Activated T-helper 17 cell treated with anti-CD3 and anti-CD28 coated beads, Interleukin-2, amount 50 U/mL, for 72 hours (primary cell): Measurements from ENCODE around the gene CD36. TPM values are rescaled to one million over a fixed set of nuclear protein-coding genes. Genes with fewer than 3 reads are reported as not detected.

Experiments used
- ATAC-seq: fragments of 150-1000 bp; cut with Tn5 transposase; replicated peaks from 2 replicates; pipeline ENCODE4 v1.10.0; 2021; ENCODE audit warnings: mild to moderate bottlenecking, moderate library complexity
- H3K27ac Mint-ChIP-seq: one replicate; pipeline ENCODE4 v1.8.0; 2022; ENCODE audit warnings: mixed read lengths
- H3K27me3 Mint-ChIP-seq: one replicate; pipeline ENCODE4 v1.8.0; 2022; ENCODE audit warnings: mixed read lengths
- H3K36me3 Mint-ChIP-seq: one replicate; pipeline ENCODE4 v1.8.0; 2022; ENCODE audit warnings: low read depth, mild to moderate bottlenecking, mixed read lengths
- H3K4me1 Mint-ChIP-seq: one replicate; pipeline ENCODE4 v1.8.0; 2022; ENCODE audit warnings: mixed read lengths
- H3K4me3 Mint-ChIP-seq: one replicate; pipeline ENCODE4 v1.8.0; 2022; ENCODE audit warnings: mild to moderate bottlenecking, mixed read lengths
- H3K9me3 Mint-ChIP-seq: one replicate; pipeline ENCODE4 v1.8.0; 2022; ENCODE audit warnings: mixed read lengths
- total RNA-seq, 2 donors: library from RNA; stranded (reverse); gene quantifications; one replicate each; pipeline ENCODE4 v1.2.3, GENCODE V29; 2022

CD36 gene
- total RNA-seq: not detected

DNA sequence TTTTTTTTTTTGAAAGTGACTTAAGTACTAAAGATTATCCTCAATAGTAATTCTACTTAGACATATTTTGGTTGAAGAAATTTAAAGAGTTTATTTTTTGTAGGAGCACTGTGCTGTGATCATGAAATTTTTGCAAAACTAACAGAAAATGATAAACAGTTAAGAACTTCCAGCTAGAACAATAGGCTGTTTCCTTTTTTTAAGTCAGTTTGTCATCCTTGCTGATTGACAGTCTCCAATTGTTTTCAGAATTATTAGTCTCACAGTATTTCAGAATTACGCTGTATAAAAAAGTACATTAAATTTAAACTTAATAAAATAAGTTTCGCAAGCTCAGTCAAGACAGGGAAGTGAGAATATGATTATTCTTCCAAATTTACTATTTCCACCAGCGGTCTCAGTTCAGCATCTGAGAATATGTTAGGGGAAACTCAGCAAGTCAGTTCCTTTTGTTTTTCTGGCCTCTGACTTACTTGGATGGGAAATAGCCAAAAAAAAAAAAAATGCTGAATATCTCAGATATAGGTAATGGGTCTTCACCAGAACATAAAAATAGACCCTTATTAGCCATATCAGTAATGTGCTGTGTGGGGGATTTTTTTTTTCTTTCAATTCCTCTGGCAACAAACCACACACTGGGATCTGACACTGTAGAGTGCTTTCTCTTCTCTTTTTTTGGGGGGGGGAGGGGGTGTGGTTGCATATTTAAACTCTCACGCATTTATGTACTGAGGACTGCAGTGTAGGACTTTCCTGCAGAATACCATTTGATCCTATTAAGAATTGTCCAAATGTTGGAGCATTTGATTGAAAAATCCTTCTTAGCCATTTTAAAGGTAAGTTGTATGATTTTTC is at the start of gene CD36:
CD36 (plus strand) TSS at position 732 of the 855 bp plus-strand sequence. CDS start 8,099 bp downstream, outside the sequence.
- H3K27ac Mint-ChIP-seq: no peak within 1 kb of the TSS

GRCh38 chr7:80589631-80590030 is 48.8 kb upstream of the CD36 start:
- Mint-ChIP-seq H3K4me1 (no peaks in the 10 kb centered on the region), H3K27me3 (no peaks in the 10 kb centered on the region), H3K9me3 (no peaks in the 10 kb centered on the region), H3K36me3 (no peaks in the 10 kb centered on the region), H3K4me3 (no peak overlapping the region), H3K27ac (no peak overlapping the region)
- ATAC-seq: no peak

More for the DNA sequence above, at the start of gene CD36:
- no peaks in the 10 kb centered on the region for H3K36me3 Mint-ChIP-seq
- H3K27me3 Mint-ChIP-seq: no peaks in the 10 kb centered on the region
- H3K4me3 Mint-ChIP-seq: no peak within 1 kb of the TSS
- no peaks in the 10 kb centered on the region for H3K4me1 Mint-ChIP-seq
- peaks cover 3% of the 10 kb centered on the region for H3K9me3 Mint-ChIP-seq
- ATAC-seq: no peak

- Mint-ChIP-seq H3K27me3 (no peaks in the 10 kb centered on the region), H3K36me3 (no peaks in the 10 kb centered on the region), H3K27ac (no peak overlapping the region), H3K4me1 (no peaks in the 10 kb centered on the region), H3K4me3 (no peak overlapping the region), H3K9me3 (no peaks in the 10 kb centered on the region)
- ATAC-seq: no peak
Observed at GRCh38 chr7:80591654-80592053, 46.8 kb upstream of the CD36 start.

- Mint-ChIP-seq H3K4me3 (no peak overlapping the region), H3K4me1 (no peaks in the 10 kb centered on the region), H3K9me3 (peaks cover 5% of the 10 kb centered on the region), H3K36me3 (no peaks in the 10 kb centered on the region), H3K27me3 (no peaks in the 10 kb centered on the region), H3K27ac (no peak overlapping the region)
- ATAC-seq: no peak
Observed at GRCh38 chr7:80593869-80594586, 44.4 kb upstream of the CD36 start.

DNA sequence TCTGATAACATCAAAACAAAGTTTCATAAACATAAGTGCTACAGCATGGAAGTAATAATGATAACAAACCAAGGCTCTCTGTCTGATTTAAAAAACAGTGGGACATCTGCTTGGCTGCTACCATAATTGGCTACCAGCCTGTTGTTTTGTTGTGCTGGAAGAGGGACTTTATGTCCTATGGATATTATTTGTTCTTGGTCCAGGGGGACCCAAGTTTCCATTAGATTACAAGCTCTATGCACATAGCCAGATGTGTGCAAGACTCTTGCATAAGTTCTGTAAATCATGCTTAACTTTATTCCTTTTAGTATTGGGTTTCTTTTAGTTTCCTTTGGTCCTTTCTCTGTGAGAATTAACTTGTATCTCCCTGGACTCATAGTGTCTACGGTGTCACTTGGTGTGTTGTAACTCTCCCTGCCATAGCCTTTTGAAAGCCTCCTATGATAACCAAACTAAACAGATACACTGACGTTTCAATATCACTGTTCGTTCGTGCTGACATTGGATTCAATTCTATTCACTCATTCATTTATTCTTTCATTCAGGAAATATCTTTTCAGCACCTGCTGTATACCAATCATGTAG is 41.4 kb upstream of the CD36 start:
- peaks cover 5% of the 10 kb centered on the region for H3K9me3 Mint-ChIP-seq
- no peaks in the 10 kb centered on the region for H3K27me3 Mint-ChIP-seq
- no peak overlapping the region for H3K27ac Mint-ChIP-seq
- no peaks in the 10 kb centered on the region for H3K36me3 Mint-ChIP-seq
- no peaks in the 10 kb centered on the region for H3K4me1 Mint-ChIP-seq
- no peak for ATAC-seq
- no peak overlapping the region for H3K4me3 Mint-ChIP-seq

- peaks cover 5% of the 10 kb centered on the region for H3K9me3 Mint-ChIP-seq
- ATAC-seq: no peak
- H3K4me3 Mint-ChIP-seq: no peak overlapping the region
- H3K4me1 Mint-ChIP-seq: no peaks in the 10 kb centered on the region
- no peaks in the 10 kb centered on the region for H3K36me3 Mint-ChIP-seq
- H3K27me3 Mint-ChIP-seq: no peaks in the 10 kb centered on the region
- no peak overlapping the region for H3K27ac Mint-ChIP-seq
Observed at GRCh38 chr7:80597875-80598274, 40.6 kb upstream of the CD36 start.

GRCh38 chr7:80600046-80600445 is 38.4 kb upstream of the CD36 start:
- Mint-ChIP-seq H3K27me3 (no peaks in the 10 kb centered on the region), H3K4me3 (no peak overlapping the region), H3K9me3 (peaks cover 5% of the 10 kb centered on the region), H3K27ac (no peak overlapping the region), H3K36me3 (no peaks in the 10 kb centered on the region), H3K4me1 (no peaks in the 10 kb centered on the region)
- ATAC-seq: no peak

DNA sequence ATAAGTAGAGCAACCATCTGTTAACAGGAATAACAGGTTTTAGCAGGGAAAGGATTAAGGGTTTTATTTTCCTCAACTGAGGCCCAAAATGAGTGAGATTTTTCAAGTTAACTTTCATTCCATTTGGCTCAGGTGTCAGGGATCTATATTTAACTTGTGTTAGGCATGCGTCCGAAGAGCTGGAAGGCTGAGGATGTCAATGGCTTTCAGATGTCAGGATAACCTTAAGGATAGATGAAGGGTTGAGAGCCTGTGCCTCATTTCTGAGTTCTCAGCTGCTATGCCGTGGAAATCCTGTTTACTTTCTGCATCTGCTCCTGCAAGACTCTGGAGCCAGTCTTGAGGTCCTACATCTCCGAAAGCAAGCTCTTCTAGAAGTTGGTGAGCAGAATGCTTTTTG is 36.4 kb upstream of the CD36 start:
- Mint-ChIP-seq H3K36me3 (no peaks in the 10 kb centered on the region), H3K9me3 (peaks cover 5% of the 10 kb centered on the region), H3K4me3 (no peak overlapping the region), H3K27me3 (no peaks in the 10 kb centered on the region), H3K27ac (no peak overlapping the region), H3K4me1 (no peaks in the 10 kb centered on the region)
- no peak for ATAC-seq

DNA sequence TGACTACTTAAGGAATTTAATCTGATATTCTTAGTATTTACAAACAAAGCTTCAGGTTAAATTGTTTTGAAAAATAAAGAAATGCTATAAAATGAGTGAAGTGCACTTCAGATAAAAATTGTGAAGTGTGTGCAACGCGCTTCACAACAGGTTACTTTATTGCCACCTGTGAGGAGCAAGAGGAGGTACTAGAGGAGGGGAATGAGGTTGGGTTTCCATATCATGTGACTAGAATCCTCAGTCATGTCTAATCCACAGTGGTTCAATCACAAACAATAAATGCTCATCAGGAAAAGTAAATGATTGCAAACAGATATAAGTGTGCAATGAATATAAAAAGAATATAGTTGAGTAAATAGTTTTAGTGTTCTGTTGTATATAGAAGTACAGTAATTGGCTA is 34.5 kb upstream of the CD36 start:
- no peaks in the 10 kb centered on the region for H3K36me3 Mint-ChIP-seq
- no peak overlapping the region for H3K4me3 Mint-ChIP-seq
- no peaks in the 10 kb centered on the region for H3K27me3 Mint-ChIP-seq
- no peaks in the 10 kb centered on the region for H3K9me3 Mint-ChIP-seq
- H3K4me1 Mint-ChIP-seq: no peaks in the 10 kb centered on the region
- no peak for ATAC-seq
- H3K27ac Mint-ChIP-seq: no peak overlapping the region

DNA sequence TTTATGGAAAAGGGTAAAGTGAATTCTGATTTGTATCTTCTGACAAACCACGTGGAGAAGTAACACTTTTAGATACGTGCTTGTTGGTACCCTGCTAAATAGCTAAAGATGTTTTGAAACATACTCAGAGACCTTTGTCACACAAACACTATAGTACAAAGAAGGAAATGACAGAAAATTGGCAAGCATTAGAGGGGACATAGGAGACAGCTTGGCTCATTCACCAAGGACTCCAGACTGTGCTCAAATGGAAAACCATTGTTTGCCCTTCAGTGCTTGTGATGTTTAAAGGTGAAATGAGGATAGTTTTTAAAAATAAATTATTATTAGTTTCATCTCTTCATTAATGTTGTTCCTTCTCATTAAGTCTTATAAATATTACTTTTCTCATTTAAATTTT is 34.0 kb upstream of the CD36 start:
- Mint-ChIP-seq H3K9me3 (no peaks in the 10 kb centered on the region), H3K4me1 (no peaks in the 10 kb centered on the region), H3K27me3 (no peaks in the 10 kb centered on the region), H3K4me3 (no peak overlapping the region), H3K36me3 (no peaks in the 10 kb centered on the region), H3K27ac (no peak overlapping the region)
- ATAC-seq: no peak

DNA sequence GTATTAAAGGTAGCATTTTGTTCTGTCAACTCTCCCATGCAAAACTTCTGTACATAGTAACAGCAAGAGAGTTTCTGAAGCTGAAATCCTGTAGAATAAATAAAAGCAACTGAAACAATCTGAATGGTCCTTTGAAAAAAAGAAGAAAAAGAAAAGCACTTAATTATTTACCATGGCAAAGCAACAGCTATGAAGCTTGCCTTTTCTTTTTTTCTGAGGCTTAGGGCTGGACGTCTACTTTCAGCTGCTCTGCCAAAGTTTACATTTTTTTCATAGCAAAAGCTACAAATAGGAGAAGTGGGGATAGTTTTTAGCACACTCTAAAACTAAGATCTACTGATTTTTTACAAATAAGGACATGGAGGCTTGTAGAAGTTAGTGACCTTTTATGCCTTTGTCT is 31.3 kb upstream of the CD36 start:
- H3K4me3 Mint-ChIP-seq: no peak overlapping the region
- H3K4me1 Mint-ChIP-seq: no peaks in the 10 kb centered on the region
- ATAC-seq: no peak
- H3K9me3 Mint-ChIP-seq: peaks cover 4% of the 10 kb centered on the region
- no peaks in the 10 kb centered on the region for H3K36me3 Mint-ChIP-seq
- no peak overlapping the region for H3K27ac Mint-ChIP-seq
- no peaks in the 10 kb centered on the region for H3K27me3 Mint-ChIP-seq

- Mint-ChIP-seq H3K4me1 (no peaks in the 10 kb centered on the region), H3K27ac (no peak overlapping the region), H3K27me3 (no peaks in the 10 kb centered on the region), H3K4me3 (no peak overlapping the region), H3K36me3 (no peaks in the 10 kb centered on the region), H3K9me3 (peaks cover 4% of the 10 kb centered on the region)
- no peak for ATAC-seq
Observed at GRCh38 chr7:80608336-80608735, 30.1 kb upstream of the CD36 start.

DNA sequence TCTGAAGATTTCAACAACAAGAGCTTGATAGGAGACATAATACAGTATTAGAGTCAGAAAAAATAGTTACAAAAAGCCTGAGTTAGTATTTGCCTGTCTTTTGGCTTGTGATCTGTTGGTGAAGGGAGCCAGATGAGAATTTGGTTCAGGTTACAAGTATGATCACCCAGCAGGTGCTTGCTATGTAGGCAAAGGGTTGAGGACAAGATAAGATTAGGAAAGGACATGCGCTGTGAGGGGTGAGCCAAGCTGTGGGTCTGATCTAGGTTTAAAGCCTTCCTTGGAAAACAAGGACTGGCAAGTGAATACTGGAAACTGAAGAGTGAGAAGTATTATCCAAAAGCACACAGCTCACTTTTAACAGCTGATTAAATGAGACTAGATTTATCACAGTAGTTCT is 28.7 kb upstream of the CD36 start:
- H3K36me3 Mint-ChIP-seq: no peaks in the 10 kb centered on the region
- no peak overlapping the region for H3K27ac Mint-ChIP-seq
- no peak for ATAC-seq
- H3K27me3 Mint-ChIP-seq: no peaks in the 10 kb centered on the region
- no peaks in the 10 kb centered on the region for H3K4me1 Mint-ChIP-seq
- H3K9me3 Mint-ChIP-seq: peaks cover 4% of the 10 kb centered on the region
- no peak overlapping the region for H3K4me3 Mint-ChIP-seq

DNA sequence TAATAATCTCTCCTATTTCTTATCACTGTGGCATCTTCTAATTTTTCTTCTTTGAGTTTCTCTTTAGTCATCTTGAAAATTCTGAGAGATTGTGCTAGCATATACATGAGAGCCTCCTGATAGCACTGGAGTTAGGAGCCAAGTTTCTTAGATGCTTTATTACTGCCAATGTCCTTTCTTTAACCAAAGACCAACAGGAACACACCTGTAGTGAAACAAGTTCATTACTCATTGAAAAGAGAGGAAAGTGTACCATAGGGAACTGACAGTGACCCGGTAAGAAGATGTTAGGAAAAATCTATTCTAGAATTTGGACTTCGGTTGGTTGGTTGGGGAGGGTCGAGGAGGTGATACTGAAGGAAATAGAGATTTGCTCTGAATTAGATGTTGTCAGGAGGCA is 27.1 kb upstream of the CD36 start:
- peaks cover 8% of the 10 kb centered on the region for H3K9me3 Mint-ChIP-seq
- H3K27me3 Mint-ChIP-seq: no peaks in the 10 kb centered on the region
- no peak for ATAC-seq
- H3K27ac Mint-ChIP-seq: no peak overlapping the region
- no peak overlapping the region for H3K4me3 Mint-ChIP-seq
- H3K36me3 Mint-ChIP-seq: no peaks in the 10 kb centered on the region
- no peaks in the 10 kb centered on the region for H3K4me1 Mint-ChIP-seq

GRCh38 chr7:80611779-80612178 is 26.7 kb upstream of the CD36 start:
- no peak for ATAC-seq
- no peak overlapping the region for H3K27ac Mint-ChIP-seq
- H3K4me3 Mint-ChIP-seq: no peak overlapping the region
- H3K27me3 Mint-ChIP-seq: no peaks in the 10 kb centered on the region
- no peaks in the 10 kb centered on the region for H3K4me1 Mint-ChIP-seq
- H3K36me3 Mint-ChIP-seq: no peaks in the 10 kb centered on the region
- peaks cover 8% of the 10 kb centered on the region for H3K9me3 Mint-ChIP-seq
